Measurements from ENCODE around the gene UNKL.

DNA sequence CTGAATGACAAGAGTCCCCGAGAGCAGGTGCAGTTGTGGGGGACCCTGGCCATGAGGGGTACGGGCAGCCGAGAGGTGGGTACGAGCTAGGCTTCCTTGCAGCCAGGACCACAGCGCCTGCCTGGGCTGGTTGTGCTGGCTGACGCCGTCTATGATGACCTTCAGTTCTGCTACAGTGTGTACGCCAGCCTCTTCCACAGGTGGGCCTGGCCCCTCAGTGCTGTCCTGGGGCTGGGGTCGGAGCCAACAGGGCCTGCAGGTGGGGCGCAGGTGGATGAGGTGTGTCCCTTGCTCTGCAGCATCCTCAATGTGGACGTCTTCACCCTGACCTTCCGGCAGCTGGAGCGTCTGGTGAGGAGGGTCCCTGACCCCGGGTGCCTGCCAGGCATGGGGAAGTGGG is 70.0 kb downstream of the UNKL start:
- TF ChIP-seq, protein P1, sequence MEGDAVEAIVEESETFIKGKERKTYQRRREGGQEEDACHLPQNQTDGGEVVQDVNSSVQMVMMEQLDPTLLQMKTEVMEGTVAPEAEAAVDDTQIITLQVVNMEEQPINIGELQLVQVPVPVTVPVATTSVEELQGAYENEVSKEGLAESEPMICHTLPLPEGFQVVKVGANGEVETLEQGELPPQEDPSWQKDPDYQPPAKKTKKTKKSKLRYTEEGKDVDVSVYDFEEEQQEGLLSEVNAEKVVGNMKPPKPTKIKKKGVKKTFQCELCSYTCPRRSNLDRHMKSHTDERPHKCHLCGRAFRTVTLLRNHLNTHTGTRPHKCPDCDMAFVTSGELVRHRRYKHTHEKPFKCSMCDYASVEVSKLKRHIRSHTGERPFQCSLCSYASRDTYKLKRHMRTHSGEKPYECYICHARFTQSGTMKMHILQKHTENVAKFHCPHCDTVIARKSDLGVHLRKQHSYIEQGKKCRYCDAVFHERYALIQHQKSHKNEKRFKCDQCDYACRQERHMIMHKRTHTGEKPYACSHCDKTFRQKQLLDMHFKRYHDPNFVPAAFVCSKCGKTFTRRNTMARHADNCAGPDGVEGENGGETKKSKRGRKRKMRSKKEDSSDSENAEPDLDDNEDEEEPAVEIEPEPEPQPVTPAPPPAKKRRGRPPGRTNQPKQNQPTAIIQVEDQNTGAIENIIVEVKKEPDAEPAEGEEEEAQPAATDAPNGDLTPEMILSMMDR (IDR thresholded peaks at IDR 0.05) = no peak
- no peak for TF ChIP-seq EZH2 (IDR thresholded peaks at IDR 0.05; ENCODE audit: borderline replicate concordance, insufficient read depth, low read depth, low read length, poor library complexity, severe bottlenecking)

Measured in B cell (primary cell).